Measurements from ENCODE around the gene PDLIM4.

PDLIM4 gene

DNA sequence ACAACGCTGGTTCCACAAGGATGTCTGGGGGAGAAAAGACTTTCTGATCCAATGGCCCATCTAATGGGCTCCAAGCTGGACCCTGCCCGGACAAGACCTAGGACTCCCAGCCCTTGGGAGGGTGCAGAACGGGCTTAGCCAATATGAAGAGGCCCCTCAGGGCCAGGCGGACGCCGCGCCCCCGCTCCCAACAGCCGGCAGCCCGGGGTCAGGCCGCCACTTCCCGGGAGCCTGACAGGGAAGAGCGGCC, 30.3 kb upstream of the PDLIM4 start:
- peak in 7 of 58 donors; percentile 8 to 72 (median 41) for DNase-seq

GRCh38 chr5:132227485-132228240, 29.8 kb upstream of the PDLIM4 start, which contains the start of gene P4HA2:
P4HA2 (minus strand) TSS chr5:132227853; CDS start chr5:132218626, 9,227 bp downstream.
- DNase-seq = peak in 53 of 58 donors; percentile 21 to 81 (median 54)

- peak in 1 of 58 donors; percentile 38 for DNase-seq
Observed at GRCh38 chr5:132228241-132229035, 29.1 kb upstream of the PDLIM4 start.

- DNase-seq = no peak
Observed at GRCh38 chr5:132229236-132229635, 28.3 kb upstream of the PDLIM4 start.

DNA sequence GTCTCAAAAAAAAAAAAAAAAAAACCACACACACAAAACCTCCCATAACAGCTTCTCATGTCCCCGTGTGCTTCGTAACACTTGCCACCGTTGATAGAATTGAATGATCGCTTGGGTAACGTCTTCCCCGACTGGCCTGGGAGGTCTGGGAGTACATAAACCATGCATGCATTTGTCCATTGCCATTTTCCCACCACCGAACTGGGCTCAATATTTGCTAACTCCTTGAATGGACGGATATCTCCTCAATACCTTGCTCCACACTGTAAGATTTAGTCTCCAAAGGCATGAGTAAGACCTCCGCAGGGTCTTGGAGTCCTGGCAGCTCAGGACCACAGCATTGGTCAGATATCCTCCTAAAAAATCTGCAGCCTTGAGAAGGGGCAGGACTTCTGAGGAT, 26.6 kb upstream of the PDLIM4 start:
- DNase-seq = no peak

DNA sequence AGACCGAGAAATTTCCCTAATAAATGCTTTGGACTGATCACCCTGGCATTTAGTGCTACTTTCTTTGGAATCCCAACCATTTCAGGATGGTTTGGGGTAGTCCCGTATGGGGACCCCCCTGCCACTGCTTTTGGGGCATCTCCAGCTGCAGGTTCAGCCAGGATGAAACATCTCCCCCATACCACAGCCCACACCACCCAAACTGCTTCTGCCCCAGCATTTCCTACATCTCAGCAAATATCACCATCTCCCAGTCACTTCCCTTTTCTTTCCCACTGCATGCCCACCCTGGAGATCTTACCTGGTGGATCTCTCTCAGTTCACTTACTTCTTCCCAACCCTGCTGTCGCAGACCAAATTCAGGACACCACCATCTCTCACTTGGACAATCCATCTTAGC, 25.0 kb upstream of the PDLIM4 start:
- DNase-seq = no peak

DNA sequence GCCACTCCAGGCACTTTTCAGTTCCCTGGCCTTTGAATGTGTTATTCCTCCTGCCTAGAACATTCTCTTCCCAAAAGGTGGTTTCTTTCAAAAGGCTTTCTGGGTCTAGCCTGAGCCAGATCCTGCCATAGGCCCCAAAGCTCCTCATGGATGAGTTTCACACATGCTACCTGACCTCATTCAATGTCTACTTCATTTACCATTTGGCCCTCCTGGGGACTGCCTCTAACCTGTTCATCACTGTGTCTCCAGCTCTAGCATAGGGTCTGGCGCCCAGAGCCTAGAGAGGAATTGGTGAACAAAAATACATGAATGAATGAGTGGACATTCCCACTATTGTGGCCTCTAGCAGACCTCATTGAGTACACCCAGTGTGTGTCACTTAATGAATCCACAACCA, 24.4 kb upstream of the PDLIM4 start:
- no peak for DNase-seq

- DNase-seq = no peak
Observed at GRCh38 chr5:132233811-132234683, 23.4 kb upstream of the PDLIM4 start.

- no peak for DNase-seq
Observed at GRCh38 chr5:132234684-132235062, 22.8 kb upstream of the PDLIM4 start.

GRCh38 chr5:132235340-132235739, 22.2 kb upstream of the PDLIM4 start:
- DNase-seq = no peak

DNA sequence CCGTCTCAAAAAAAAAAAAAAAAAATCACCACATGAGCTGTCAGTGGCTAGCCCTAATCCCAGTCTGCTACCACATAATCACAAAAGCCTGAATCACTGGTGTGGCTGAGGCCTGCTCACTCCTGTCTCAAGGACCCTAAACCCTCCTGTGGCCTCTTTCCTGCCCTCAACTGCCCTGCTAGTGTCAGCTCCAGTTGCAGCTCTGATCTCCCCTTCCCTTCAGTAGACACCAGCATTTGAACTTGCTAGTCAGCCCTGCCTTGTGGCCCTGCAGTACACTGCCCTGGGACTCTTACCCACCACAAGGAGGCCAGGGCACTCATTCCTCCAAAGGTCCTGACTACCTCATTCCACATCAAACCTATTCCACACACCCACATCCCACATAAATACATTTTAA, 20.4 kb upstream of the PDLIM4 start:
- no peak for DNase-seq

GRCh38 chr5:132237670-132238069, 19.8 kb upstream of the PDLIM4 start:
- no peak for DNase-seq

DNA sequence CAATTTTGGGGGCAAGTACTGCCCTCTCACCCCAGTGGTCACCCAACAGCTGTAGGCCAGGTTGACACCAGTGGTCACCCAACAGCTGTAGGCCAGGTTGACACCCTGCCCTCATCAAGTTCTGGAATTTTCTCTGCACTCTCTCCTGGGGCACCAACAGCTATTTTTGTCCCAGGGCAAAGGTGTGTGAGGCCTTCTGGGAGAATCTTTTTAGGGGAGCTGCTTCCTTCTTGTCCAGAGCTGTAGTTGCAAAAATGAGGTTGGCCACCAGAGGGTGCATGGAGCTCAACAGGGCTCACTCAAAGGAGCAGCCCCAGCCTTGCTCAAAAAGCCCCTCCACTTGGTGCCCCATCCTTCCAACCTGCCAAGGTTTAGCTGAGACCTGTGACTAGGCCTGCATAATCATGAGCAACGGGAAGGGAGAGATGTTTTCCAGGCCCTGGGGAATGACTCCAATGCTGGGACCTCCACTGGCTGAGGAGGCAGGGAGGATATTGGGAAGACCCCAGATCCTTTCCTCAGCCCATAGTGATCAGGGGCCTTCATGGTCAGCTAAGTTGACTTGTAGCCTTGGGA, 19.2 kb upstream of the PDLIM4 start:
- DNase-seq = peak in 43 of 58 donors; percentile 13 to 76 (median 35)

GRCh38 chr5:132238901-132239500, 18.5 kb upstream of the PDLIM4 start:
- no peak for DNase-seq

GRCh38 chr5:132239776-132240175, 17.7 kb upstream of the PDLIM4 start:
- DNase-seq = no peak

DNA sequence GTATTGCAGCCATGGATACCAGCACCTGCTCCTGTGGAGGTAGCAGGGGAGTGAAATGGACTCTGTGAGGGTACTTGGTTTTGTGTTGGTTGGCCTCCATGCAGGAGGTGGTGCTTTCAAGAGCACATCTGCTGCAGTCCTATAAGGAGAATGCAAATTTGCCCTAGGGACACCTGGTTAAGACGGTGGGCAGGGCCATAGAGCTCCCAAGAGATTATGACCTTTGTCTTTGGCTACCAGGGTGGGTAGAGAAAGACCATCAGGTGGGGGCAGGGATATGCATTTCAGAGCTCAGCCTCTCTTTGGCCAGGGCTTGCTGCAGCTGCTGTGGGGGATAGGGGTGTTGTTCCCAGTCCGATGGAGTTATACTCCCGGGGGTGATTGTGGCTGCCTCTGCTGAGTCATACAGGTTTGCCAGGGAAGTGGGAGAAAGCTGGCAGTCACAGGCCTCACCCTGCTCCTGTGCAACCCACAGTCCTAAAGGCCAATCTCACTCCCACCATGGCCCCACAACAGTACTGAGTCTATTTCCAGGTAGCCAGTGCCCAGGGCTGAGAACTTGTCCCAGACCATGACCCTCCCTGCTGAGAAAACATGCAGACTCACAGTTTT, 14.0 kb upstream of the PDLIM4 start:
- DNase-seq = no peak

GRCh38 chr5:132245593-132245992, 11.9 kb upstream of the PDLIM4 start:
- no peak for DNase-seq

DNA sequence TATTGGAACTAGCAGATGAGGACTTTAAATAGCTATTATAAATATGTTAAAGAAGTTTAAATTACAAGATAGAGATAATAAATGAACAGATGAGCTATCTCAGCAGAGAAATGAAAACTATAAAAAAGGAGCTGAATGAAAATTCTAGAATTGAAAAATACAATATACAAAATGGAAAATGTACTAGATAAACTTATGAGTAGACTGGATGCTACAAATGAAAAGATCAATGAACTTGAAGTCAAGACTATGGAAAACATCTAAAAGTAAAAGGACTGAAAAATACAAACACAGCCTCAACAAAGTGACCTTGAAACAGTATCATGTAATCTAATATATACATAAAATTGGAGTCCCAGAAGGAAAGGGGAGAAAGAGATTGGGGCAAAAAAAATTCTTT, 10.7 kb upstream of the PDLIM4 start:
- no peak for DNase-seq

DNA sequence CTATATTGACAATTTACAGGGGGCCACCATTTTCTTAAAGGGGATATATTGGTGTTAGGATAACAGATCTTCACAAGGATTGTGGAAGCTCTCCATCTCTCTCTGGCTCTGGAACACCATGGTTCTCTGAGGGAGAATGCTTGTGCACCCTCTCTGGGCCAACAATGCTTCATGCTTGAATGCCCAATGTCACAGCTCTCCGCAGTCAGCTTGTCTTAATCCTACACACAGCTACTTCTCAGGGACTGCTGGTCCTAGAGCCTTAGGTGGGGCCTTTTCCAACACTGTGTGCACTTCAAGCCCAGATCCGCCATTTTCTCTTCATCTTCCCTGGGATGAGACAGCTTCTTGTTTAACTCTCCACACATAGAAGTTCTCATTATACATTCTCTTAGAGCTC, 6.9 kb upstream of the PDLIM4 start:
- DNase-seq = no peak

- peak in 27 of 58 donors; percentile 20 to 79 (median 45) for DNase-seq
Observed at GRCh38 chr5:132251220-132251725, 6.2 kb upstream of the PDLIM4 start.
